ENCODE data around the gene KCNT2.

The KCNT2 gene

GRCh38 chr1:196393282-196393681 is 215.0 kb downstream of the KCNT2 start:
- no peak overlapping the region for H3K27ac ChIP-seq (ENCODE audit: low read length)
- H3K36me3 ChIP-seq (ENCODE audit: control insufficient read depth in 1 of 2, insufficient read depth in 2 of 2, low read length in 2 of 2), result no peaks in the 10 kb centered on the region
- no peaks in the 10 kb centered on the region for H3K27me3 ChIP-seq (ENCODE audit: low read depth, low read length)
- no peaks in the 10 kb centered on the region for H3K4me1 ChIP-seq (ENCODE audit: control insufficient read depth in 1 of 2, insufficient read depth in 2 of 2, low read length in 2 of 2)
- no peaks in the 10 kb centered on the region for H3K9me3 ChIP-seq (ENCODE audit: control insufficient read depth in 1 of 2, low read length in 2 of 2)
- H3K4me3 ChIP-seq (ENCODE audit: low read depth in 1 of 2, low read length in 2 of 2), result no peak overlapping the region

- Histone ChIP-seq H3K9me3 (ENCODE audit: control insufficient read depth in 1 of 2, low read length in 2 of 2) (no peaks in the 10 kb centered on the region), H3K27ac (ENCODE audit: low read length) (no peak overlapping the region), H3K36me3 (ENCODE audit: control insufficient read depth in 1 of 2, insufficient read depth in 2 of 2, low read length in 2 of 2) (no peaks in the 10 kb centered on the region), H3K27me3 (ENCODE audit: low read depth, low read length) (no peaks in the 10 kb centered on the region), H3K4me3 (ENCODE audit: low read depth in 1 of 2, low read length in 2 of 2) (no peak overlapping the region), H3K4me1 (ENCODE audit: control insufficient read depth in 1 of 2, insufficient read depth in 2 of 2, low read length in 2 of 2) (no peaks in the 10 kb centered on the region)
These were observed 220.5 kb downstream of the KCNT2 start for GRCh38 chr1:196387766-196388165.

GRCh38 chr1:196385109-196385508 is 223.1 kb downstream of the KCNT2 start:
- H3K9me3 ChIP-seq (ENCODE audit: control insufficient read depth in 1 of 2, low read length in 2 of 2), result no peaks in the 10 kb centered on the region
- no peaks in the 10 kb centered on the region for H3K27me3 ChIP-seq (ENCODE audit: low read depth, low read length)
- no peak overlapping the region for H3K4me3 ChIP-seq (ENCODE audit: low read depth in 1 of 2, low read length in 2 of 2)
- no peak overlapping the region for H3K27ac ChIP-seq (ENCODE audit: low read length)
- no peaks in the 10 kb centered on the region for H3K4me1 ChIP-seq (ENCODE audit: control insufficient read depth in 1 of 2, insufficient read depth in 2 of 2, low read length in 2 of 2)
- H3K36me3 ChIP-seq (ENCODE audit: control insufficient read depth in 1 of 2, insufficient read depth in 2 of 2, low read length in 2 of 2), result no peaks in the 10 kb centered on the region

GRCh38 chr1:196382383-196382782 is 225.9 kb downstream of the KCNT2 start:
- Histone ChIP-seq H3K9me3 (ENCODE audit: control insufficient read depth in 1 of 2, low read length in 2 of 2) (no peaks in the 10 kb centered on the region), H3K4me3 (ENCODE audit: low read depth in 1 of 2, low read length in 2 of 2) (no peak overlapping the region), H3K36me3 (ENCODE audit: control insufficient read depth in 1 of 2, insufficient read depth in 2 of 2, low read length in 2 of 2) (no peaks in the 10 kb centered on the region), H3K27ac (ENCODE audit: low read length) (no peak overlapping the region), H3K4me1 (ENCODE audit: control insufficient read depth in 1 of 2, insufficient read depth in 2 of 2, low read length in 2 of 2) (no peaks in the 10 kb centered on the region), H3K27me3 (ENCODE audit: low read depth, low read length) (no peaks in the 10 kb centered on the region)

GRCh38 chr1:196381544-196381943 is 226.7 kb downstream of the KCNT2 start:
- H3K27ac ChIP-seq (ENCODE audit: low read length), result no peak overlapping the region
- no peaks in the 10 kb centered on the region for H3K4me1 ChIP-seq (ENCODE audit: control insufficient read depth in 1 of 2, insufficient read depth in 2 of 2, low read length in 2 of 2)
- no peaks in the 10 kb centered on the region for H3K36me3 ChIP-seq (ENCODE audit: control insufficient read depth in 1 of 2, insufficient read depth in 2 of 2, low read length in 2 of 2)
- H3K27me3 ChIP-seq (ENCODE audit: low read depth, low read length), result no peaks in the 10 kb centered on the region
- no peak overlapping the region for H3K4me3 ChIP-seq (ENCODE audit: low read depth in 1 of 2, low read length in 2 of 2)
- no peaks in the 10 kb centered on the region for H3K9me3 ChIP-seq (ENCODE audit: control insufficient read depth in 1 of 2, low read length in 2 of 2)

- H3K36me3 ChIP-seq (ENCODE audit: control insufficient read depth in 1 of 2, insufficient read depth in 2 of 2, low read length in 2 of 2), result no peaks in the 10 kb centered on the region
- no peaks in the 10 kb centered on the region for H3K9me3 ChIP-seq (ENCODE audit: control insufficient read depth in 1 of 2, low read length in 2 of 2)
- no peaks in the 10 kb centered on the region for H3K4me1 ChIP-seq (ENCODE audit: control insufficient read depth in 1 of 2, insufficient read depth in 2 of 2, low read length in 2 of 2)
- H3K27me3 ChIP-seq (ENCODE audit: low read depth, low read length), result no peaks in the 10 kb centered on the region
- no peak overlapping the region for H3K27ac ChIP-seq (ENCODE audit: low read length)
- no peak overlapping the region for H3K4me3 ChIP-seq (ENCODE audit: low read depth in 1 of 2, low read length in 2 of 2)
These were observed 227.9 kb downstream of the KCNT2 start for GRCh38 chr1:196380316-196380715.

- H3K36me3 ChIP-seq (ENCODE audit: control insufficient read depth in 1 of 2, insufficient read depth in 2 of 2, low read length in 2 of 2), result no peaks in the 10 kb centered on the region
- H3K4me3 ChIP-seq (ENCODE audit: low read depth in 1 of 2, low read length in 2 of 2), result no peak overlapping the region
- H3K4me1 ChIP-seq (ENCODE audit: control insufficient read depth in 1 of 2, insufficient read depth in 2 of 2, low read length in 2 of 2), result no peaks in the 10 kb centered on the region
These were observed 230.4 kb downstream of the KCNT2 start for GRCh38 chr1:196377811-196378210.

GRCh38 chr1:196376630-196377328 is 231.5 kb downstream of the KCNT2 start:
- H3K27me3 ChIP-seq (ENCODE audit: low read depth, low read length), result no peaks in the 10 kb centered on the region
- H3K9me3 ChIP-seq (ENCODE audit: control insufficient read depth in 1 of 2, low read length in 2 of 2), result no peaks in the 10 kb centered on the region
- no peaks in the 10 kb centered on the region for H3K36me3 ChIP-seq (ENCODE audit: control insufficient read depth in 1 of 2, insufficient read depth in 2 of 2, low read length in 2 of 2)
- no peak overlapping the region for H3K4me3 ChIP-seq (ENCODE audit: low read depth in 1 of 2, low read length in 2 of 2)
- H3K4me1 ChIP-seq (ENCODE audit: control insufficient read depth in 1 of 2, insufficient read depth in 2 of 2, low read length in 2 of 2), result no peaks in the 10 kb centered on the region
- no peak overlapping the region for H3K27ac ChIP-seq (ENCODE audit: low read length)

More at GRCh38 chr1:196377811-196378210, 230.4 kb downstream of the KCNT2 start:
- no peak overlapping the region for H3K27ac ChIP-seq (ENCODE audit: low read length)
- no peaks in the 10 kb centered on the region for H3K27me3 ChIP-seq (ENCODE audit: low read depth, low read length)
- H3K9me3 ChIP-seq (ENCODE audit: control insufficient read depth in 1 of 2, low read length in 2 of 2), result no peaks in the 10 kb centered on the region

- no peak overlapping the region for H3K27ac ChIP-seq (ENCODE audit: low read length)
- H3K4me3 ChIP-seq (ENCODE audit: low read depth in 1 of 2, low read length in 2 of 2), result no peak overlapping the region
- H3K36me3 ChIP-seq (ENCODE audit: control insufficient read depth in 1 of 2, insufficient read depth in 2 of 2, low read length in 2 of 2), result no peaks in the 10 kb centered on the region
- no peaks in the 10 kb centered on the region for H3K9me3 ChIP-seq (ENCODE audit: control insufficient read depth in 1 of 2, low read length in 2 of 2)
- no peaks in the 10 kb centered on the region for H3K4me1 ChIP-seq (ENCODE audit: control insufficient read depth in 1 of 2, insufficient read depth in 2 of 2, low read length in 2 of 2)
- no peaks in the 10 kb centered on the region for H3K27me3 ChIP-seq (ENCODE audit: low read depth, low read length)
These were observed 234.4 kb downstream of the KCNT2 start for GRCh38 chr1:196373798-196374197.

- H3K27me3 ChIP-seq (ENCODE audit: low read depth, low read length), result no peaks in the 10 kb centered on the region
- H3K27ac ChIP-seq (ENCODE audit: low read length), result no peak overlapping the region
- no peak overlapping the region for H3K4me3 ChIP-seq (ENCODE audit: low read depth in 1 of 2, low read length in 2 of 2)
- H3K4me1 ChIP-seq (ENCODE audit: control insufficient read depth in 1 of 2, insufficient read depth in 2 of 2, low read length in 2 of 2), result no peaks in the 10 kb centered on the region
- H3K9me3 ChIP-seq (ENCODE audit: control insufficient read depth in 1 of 2, low read length in 2 of 2), result no peaks in the 10 kb centered on the region
- H3K36me3 ChIP-seq (ENCODE audit: control insufficient read depth in 1 of 2, insufficient read depth in 2 of 2, low read length in 2 of 2), result no peaks in the 10 kb centered on the region
These were observed 235.2 kb downstream of the KCNT2 start for GRCh38 chr1:196372896-196373536.

GRCh38 chr1:196367838-196368237 is 240.4 kb downstream of the KCNT2 start:
- no peak overlapping the region for H3K27ac ChIP-seq (ENCODE audit: low read length)
- H3K4me3 ChIP-seq (ENCODE audit: low read depth in 1 of 2, low read length in 2 of 2), result no peak overlapping the region
- no peaks in the 10 kb centered on the region for H3K9me3 ChIP-seq (ENCODE audit: control insufficient read depth in 1 of 2, low read length in 2 of 2)
- no peaks in the 10 kb centered on the region for H3K27me3 ChIP-seq (ENCODE audit: low read depth, low read length)
- H3K4me1 ChIP-seq (ENCODE audit: control insufficient read depth in 1 of 2, insufficient read depth in 2 of 2, low read length in 2 of 2), result no peaks in the 10 kb centered on the region
- H3K36me3 ChIP-seq (ENCODE audit: control insufficient read depth in 1 of 2, insufficient read depth in 2 of 2, low read length in 2 of 2), result no peaks in the 10 kb centered on the region

Measured in muscle layer of duodenum (tissue), 2 donors.